GM03348 (cell line): Measurements from ENCODE around the gene PRRC2B.
"Not testable (repeated sequence)": the region's sequence is repeated elsewhere in the genome, so short reads cannot be mapped to it uniquely, and the experiment has no call there.

Source experiments
- DNase-seq: peaks from one replicate; pipeline ENCODE4 v3.0.0; 2012; ENCODE audit warnings: low spot score

PRRC2B gene

GRCh38 chr9:131387394-131387793 lies 6.5 kb upstream of the PRRC2B start:
- DNase-seq, result no peak

DNA sequence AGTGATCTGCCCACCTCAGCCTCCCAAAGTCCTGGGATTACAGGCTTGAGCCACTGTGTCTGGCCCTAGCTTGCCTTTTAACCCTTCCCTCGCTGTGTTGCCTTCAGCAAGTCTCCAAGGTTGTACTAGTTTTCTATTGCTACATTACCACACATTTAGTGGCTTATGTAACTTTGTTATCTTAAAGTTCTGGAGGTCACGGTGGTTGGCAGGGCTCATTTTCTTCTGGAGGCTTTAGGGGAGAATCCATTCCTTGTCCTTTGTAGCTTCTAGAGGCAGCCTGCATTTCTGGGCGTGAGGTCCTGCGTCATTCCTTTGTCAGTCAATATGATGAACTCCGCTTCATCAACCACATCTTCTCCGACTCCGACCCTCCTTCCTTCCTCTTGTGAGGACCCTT lies 2.9 kb upstream of the PRRC2B start:
- DNase-seq, result no peak

GRCh38 chr9:131391504-131391903 lies 2.4 kb upstream of the PRRC2B start:
- no peak for DNase-seq

DNA sequence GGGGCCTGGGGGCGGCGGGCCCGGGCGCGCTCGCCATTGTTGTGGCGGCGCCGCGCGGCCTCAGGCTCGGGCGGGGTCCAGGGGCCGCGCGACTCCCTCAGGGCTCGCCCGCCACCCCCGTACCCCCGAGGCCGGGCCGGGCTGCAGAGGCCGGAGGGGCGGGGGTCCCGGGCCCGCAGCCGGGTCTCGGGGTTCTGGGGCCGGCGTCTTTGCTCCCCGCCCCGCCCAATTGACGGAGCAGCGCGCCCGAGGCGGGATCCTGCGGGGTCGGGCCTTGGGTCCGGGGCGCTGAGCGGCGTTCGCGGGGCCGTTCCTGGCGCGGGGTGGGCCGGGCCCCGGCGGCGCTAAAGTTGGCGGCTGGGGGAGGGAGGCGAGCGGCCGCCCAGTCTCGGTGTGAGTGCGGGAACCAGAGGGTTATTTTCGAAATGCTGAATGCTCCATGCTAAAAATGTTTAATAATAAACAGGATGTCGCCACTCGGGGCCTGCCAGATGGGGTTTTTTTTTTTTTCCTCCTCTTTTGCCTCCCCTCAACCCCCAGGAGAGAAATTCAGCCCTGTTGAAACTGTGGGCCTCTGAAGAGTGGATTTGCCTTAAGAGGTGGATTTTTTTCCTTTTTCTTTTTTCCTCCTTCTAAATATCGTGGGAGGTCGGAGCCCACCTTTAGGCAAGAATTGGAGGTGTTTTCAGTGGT lies 724 bp downstream of the PRRC2B start:
- peak; percentile 75 for DNase-seq

GRCh38 chr9:131395157-131396098 lies 1.5 kb downstream of the PRRC2B start:
- DNase-seq, result no peak

DNA sequence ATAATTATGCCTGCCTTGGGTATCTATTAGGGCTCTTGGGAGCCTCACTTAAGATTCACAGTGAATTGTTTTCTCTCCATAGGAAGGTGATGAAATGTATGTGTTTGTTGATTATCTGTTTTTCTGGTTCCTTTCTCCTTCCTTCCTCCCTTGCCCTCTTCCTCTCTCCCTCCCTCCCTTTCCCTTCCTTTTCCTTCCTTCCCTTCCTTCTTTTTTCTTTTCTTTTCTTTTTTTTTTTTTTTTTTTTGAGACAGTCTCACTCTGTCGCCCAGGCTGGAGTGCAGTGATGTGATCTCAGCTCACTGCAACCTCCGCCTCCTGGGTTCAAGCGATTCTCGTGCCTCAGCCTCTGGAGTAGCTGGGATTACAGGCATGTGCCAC lies 2.2 kb downstream of the PRRC2B start:
- not testable (repeated sequence) for DNase-seq

DNA sequence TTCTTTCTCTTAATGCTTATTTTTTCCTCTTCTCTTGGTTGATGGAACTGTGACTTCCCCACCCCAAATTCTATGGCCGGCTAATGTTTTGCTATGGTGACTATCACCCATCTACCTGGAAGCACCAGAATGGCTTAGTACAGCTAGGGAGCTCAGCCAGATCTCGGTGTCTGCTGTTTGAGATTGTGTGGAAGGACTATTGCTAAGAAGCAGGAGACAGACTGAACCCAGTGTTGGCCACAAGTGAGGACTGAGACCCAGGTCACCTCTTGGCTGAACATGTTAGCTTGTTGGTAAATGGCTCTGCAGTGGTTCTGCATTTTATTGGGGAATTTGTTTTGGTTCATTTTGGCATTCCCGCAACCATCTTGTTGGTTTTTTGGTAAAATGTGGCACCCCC lies 2.7 kb downstream of the PRRC2B start:
- no peak for DNase-seq

GRCh38 chr9:131397100-131397790 lies 3.4 kb downstream of the PRRC2B start:
- DNase-seq, result no peak

DNA sequence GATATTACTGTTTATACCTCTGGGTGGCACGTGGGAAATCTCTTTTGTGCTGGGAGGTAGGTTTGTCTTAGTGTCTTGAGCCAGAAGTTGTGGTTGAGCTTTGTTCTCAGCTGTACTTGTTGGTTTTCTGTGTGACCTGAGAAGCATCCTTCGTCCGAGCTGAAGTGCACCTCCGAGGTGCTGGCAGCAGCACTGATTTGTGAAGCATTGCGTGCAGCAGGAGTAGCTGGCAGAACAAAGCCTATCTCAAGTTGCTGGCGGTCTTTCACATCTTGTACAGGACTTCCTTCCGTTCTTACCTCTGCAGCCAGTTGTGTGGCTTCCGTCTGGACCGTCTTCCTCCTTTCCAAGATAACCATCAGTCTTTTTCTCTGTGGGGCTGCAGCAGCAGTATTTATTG lies 4.3 kb downstream of the PRRC2B start:
- no peak for DNase-seq

DNA sequence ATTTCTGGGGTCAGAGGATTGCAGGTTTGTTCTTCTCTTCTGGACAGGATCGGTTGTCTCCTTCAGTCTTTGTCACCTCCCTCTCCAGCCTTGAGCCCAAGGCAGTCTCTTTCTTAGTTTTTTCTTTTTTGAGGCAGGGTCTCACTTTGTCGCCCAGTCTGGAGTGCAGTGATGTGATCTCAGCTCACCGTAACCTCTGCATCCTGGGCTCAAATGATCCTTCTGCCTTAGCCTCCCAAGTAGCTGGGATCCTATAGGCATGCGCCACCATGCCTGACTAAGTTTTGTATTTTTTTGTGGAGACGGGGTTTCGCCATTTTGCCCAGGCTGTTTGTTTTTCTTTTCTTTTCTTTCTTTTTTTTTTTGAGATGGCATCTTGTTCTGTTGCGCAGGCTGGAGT lies 6.1 kb downstream of the PRRC2B start:
- DNase-seq, result no peak

- no peak for DNase-seq
These were observed 6.7 kb downstream of the PRRC2B start for GRCh38 chr9:131400627-131401026.

GRCh38 chr9:131402073-131402472 lies 8.2 kb downstream of the PRRC2B start:
- no peak for DNase-seq

DNA sequence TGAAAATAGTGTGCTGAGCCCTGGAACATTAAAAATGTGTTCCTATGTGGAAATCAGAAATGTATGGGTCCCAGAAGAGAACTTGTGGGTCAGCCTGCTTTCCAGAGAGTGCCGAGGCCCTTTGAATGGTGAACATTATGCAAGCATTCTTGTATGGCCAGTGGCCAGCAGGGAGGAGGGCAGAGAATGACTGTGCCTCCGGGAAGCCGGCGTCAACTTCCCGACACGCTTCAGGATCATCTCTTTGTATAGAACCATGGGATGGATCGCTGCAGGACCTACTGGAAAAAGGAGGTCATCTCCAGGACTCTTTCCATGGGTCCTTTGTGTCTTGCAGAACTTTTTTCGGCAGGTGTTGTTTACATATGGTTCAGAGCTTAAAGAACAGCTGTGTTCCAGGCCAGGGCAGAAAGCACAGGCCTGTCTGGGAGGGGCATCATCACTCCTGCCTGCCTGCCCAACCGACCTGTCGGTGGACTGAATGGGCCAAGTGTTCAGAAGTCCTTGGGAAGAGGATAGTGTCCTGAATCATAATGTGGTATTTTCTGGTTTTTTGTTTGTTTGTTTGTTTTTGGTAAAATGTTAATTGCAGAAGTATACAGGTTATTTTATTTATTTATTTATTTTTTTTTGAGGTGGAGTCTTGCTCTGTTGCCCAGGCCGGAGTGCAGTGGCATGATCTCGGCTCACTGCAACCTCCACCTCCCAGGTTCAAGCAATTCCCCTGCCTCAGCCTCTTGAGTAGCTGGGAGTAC lies 9.0 kb downstream of the PRRC2B start:
- DNase-seq, result peak; percentile 87

DNA sequence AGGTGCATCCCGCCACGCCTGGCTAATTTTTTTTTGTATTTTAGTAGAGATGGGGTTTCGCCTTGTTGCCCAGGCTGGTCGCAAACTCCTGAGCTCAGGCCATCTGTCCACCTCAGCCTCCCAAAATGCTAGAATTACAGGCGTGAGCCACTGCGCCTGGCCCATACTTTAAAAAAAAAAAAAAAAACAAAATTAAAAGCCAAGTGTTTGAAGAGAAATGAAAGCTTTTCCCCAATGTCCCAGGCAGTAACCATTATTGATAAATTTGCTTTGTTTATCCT lies 9.5 kb downstream of the PRRC2B start:
- no peak for DNase-seq

- no peak for DNase-seq
These were observed 10.7 kb downstream of the PRRC2B start for GRCh38 chr9:131404581-131404980.

- DNase-seq, result no peak
These were observed 11.1 kb downstream of the PRRC2B start for GRCh38 chr9:131404987-131405386.

- DNase-seq, result peak; percentile 82
These were observed 11.5 kb downstream of the PRRC2B start for GRCh38 chr9:131405428-131405827.

- no peak for DNase-seq
These were observed 12.1 kb downstream of the PRRC2B start for GRCh38 chr9:131405858-131406537.

DNA sequence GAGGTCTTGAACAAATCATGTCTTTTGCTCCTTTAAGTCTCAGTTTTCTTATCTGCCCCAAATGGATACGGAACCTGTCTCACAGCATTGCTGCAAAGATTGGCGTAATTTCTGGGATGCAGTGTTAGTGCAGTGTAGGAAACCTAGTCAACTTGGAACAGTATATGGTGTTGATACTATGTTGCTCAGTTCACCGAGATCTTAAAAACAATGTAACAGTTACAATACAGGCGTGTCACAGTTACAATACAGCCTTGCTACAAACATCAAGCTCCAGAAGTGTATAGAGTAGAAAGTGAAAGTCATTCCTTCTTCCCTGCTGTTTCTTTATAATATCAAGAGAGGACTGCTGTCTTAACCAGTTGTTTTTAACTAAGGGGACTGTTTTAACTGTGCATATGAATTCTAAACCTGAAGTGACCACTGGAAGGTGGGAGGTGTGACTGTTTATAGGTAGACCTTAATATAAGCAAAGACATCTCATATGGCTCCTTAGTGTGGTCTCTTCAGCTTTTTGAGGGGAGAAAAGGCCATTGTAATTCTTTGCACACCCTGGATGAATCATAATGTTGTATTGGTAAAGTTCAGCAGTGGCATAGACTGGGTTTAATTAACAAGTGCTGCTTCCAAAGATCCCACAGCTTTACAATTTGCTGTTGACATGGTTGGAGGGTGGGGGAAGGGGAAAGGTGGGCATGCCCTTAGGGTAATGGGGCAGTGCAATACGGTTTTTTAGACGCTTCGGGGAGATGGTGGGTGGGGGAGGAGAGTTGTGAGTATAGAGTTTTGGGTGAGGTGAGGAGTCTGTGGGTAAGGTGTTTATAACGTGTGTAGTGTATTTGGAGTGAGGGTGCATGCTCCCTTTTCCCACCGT lies 12.9 kb downstream of the PRRC2B start:
- DNase-seq, result no peak

- peak; percentile 51 for DNase-seq
These were observed 13.9 kb downstream of the PRRC2B start for GRCh38 chr9:131407717-131408195.
